ENCODE data around the gene SETD1A.
"Not testable (repeated sequence)": the region's sequence is repeated elsewhere in the genome, so short reads cannot be mapped to it uniquely, and the experiment has no call there.

Gene SETD1A

DNA sequence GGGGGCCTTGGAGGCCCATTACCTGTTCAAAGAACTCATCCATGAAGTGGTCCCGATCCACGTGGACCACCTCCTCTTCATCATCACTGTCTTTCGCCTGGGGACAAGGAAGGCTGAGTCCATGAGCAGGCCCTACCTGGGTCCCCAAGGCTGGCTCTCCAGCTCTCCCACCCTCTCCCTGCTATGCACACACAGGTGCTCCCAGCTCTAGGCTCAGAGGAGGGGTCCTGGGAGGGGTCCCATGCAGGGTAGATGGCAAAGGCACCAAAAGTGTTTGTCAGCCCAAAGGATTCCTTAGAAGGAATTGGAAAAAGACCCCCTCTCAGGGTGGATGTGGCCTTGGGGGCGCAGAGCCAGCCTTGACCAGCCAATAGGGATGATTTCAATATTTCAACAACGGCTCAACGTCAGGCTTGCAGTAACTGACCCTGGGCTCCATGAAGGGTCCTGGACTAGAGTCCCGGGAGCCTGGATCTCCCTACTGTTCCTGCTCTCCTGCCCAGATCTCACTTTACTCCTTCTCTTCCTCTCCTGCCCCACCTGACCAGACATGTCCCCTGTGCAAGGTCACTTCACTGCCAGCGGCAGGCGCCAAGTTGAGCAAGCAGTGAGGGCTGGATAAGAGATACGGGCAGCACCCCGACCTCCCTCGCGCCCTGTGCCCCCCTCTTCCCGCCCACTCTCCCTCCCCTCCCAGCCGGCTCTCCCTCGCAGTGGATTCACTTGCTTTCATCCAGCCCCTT, 44.1 kb downstream of the SETD1A start:
- DNase-seq: no peak

DNA sequence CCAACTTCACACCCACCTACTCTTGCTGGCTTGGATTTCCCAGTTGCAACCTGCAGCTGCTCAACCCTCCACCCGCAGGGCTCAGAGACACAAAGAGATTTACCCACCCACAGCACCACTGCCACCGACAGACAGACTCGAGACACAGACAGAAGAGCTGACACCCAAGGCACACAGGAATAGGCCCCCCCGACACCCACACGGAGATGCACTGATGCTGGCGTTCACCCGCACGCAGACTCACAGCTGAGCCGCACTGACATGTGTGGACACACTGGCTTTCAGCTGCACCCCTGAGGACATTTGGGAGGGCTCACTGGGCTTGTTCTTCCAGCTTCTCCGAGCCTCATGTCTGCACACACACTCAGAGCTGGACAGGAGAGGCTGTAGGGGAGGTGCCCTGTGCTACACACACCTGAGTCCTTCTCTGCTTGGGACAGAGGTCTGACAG, 44.7 kb downstream of the SETD1A start:
- no peak for DNase-seq

DNA sequence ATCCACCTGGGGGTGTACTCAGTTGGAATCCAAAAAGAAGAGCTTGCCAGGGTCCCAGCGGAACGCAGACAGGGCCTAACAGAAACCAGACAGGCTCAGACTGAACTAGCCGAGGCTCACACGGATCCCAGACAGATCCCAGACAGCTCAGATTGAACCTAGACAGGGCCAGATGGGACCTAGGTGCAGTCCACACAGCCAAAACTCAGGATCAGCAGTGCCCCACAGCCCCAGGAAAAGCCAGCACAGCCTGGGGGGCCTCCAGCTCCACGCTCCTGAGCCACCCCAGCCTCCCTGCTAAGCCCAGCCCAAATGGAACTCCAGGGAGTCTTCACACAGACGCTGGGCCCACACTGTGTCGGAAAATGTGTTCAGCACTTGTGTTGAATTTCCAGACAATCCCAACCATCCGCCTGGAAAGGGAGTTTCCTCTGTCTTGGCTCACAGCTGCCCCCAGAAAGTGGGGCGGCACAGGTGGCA, 45.3 kb downstream of the SETD1A start:
- no peak for DNase-seq

DNA sequence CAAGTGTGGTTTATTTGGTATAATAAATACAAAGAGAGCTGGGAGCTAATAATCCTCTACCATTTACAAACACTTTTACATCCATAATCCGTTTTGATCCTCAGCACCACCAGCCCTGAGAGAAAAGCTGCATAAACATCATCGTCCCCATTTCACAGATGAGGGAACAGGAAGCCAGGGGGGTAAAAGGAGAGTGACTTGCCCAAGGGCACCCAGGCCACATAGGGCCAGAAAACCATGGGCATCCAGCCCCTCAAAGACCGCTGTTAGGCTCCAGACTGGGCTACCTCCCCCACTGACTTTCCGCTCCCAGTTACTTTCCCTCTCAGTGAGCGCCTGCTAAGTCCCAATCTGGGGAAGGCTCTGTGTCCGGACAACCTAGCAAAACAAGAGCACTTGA, 46.2 kb downstream of the SETD1A start:
- no peak for DNase-seq

DNA sequence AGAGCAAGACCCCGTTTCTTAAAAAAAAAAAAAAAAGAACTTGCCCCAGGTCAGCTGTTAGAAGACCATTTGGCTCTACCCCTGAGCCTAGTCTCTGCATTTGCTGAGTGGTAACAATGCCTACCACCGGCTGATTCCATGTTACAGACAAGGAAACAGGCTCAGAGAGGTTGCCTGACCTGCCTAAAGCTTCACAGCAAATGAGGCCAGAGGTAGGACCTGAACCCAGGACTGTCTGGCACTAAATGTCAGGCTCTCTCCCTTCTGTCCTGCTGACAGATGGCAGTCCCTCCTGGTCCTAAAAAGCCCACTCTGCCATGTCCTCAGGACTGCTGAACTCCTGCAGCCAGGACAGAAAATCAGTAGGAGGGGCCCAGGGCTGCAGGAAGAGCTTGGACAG, 47.1 kb downstream of the SETD1A start:
- DNase-seq: no peak

DNA sequence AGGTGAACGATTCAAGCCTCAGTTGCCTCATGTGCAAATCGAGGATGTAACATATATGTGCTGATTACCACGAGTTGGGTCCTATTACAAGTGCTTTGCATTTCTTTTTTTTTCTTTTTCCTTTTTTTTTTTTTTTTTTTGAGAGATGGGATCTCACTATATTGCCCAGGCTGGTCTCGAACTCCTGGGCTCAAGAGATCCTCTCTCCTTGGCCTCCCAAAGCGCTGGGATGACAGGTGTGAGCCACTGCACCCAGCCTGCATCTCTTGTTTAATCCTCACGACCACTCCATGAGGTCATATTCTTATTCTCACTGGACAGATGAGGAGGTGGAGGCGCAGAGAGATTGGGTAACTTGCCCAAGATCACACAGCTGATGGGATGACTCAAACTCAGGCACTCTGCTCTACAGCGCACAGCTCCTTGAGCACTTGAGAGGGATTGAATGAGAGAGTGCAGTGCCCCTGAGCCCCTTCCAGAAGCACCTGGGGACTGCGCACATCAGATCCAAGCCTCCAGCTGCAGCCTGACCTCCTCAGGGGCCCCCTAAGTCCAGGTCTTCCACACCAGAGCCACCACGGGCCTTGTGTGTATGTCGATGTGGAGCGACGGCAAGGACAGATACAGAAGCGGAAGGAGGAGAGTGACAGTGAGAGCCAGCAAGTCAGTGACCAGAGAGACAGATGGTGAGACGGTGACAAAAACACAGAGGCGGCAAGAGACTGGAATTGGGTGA, 48.0 kb downstream of the SETD1A start:
- DNase-seq: no peak

DNA sequence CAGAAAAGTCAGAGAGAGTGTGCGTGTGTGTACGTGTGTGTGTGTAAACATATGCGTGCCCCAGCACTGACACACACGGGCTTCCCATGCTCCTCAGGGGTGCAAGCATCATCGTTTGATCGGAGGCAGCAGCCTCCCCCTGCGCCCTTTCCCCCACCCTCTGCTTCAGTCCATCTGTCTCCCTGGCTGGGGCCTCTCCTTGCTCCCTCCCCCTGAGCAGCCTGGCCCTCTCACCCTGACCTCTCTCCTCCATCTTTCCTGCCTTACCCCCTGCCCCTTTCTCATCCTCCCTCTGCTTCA, 48.5 kb downstream of the SETD1A start:
- no peak for DNase-seq

DNA sequence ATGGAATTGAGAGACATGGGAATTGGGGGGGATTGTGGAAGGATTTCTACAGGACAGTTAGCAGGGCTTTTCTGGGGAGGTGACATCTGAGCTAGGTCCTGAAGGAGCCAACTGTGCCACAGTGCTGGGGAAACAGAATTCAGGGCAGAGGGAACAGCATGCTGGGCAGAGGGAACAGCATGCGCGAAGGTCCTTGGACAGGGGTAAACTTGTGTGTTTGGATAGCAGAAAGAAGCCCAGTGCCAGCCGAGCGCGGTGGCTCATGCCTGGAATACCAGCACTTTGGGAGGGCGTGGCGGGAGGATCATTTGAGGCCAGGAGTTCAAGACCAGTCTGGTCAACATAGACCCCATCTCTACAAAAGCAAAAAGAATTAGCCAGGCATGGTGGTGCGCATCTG, 49.0 kb downstream of the SETD1A start:
- no peak for DNase-seq

DNA sequence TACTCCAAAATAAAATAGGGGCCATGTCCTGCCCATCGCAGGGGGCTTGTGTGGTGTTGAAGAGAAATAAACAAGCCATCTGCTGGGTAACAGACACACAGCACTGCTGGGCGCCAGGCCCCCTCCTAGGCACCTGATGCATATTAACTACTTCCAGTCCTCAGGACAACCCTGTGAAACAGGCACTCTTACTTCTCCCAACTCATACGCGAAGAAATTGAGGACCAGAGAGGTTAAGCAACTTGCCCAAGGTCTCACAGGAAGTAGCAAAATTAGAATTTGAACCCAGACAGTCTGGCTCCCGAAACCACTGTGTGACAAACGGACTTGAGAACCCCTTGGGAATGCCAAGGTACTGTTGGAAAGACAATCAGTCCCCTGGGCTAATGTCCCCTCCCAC, 50.1 kb downstream of the SETD1A start:
- no peak for DNase-seq

DNA sequence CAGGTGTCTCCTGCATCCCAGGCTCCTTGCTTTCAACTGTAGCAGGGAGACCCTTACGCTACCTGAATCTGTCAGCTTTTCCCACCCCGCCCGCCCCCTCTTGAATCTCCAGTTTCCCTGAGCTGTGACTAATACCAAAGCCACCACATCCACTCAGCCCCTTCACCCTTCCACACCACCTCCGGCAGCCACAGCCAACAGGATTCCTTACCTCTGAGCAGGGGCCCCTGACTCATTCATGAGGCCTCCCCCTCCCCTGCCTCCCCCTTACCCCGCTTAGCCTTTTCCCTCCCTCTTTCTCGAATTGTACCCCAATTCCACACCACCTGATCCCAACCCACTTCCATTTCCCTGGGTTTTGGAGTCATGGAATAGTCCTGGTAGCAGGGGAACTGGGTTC, 50.6 kb downstream of the SETD1A start:
- DNase-seq: no peak

DNA sequence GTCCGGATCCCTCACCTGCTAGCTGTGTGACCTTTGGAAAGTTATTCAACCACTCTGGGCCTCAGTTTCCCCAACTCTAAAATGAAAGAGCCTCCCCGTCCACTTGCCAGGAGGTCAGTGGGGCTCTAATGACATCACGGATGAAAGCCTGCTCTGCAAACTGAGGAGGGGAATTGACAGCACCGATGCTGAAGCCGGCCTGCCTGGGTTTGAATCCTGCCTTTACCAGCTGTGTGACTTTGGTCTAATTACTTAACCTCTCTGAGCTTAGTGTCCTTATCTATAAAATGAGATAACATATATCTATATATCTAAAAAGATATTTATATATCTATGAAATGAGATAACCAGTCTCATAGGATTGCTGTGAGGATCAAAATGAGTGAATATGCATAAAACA, 51.0 kb downstream of the SETD1A start:
- DNase-seq: no peak

DNA sequence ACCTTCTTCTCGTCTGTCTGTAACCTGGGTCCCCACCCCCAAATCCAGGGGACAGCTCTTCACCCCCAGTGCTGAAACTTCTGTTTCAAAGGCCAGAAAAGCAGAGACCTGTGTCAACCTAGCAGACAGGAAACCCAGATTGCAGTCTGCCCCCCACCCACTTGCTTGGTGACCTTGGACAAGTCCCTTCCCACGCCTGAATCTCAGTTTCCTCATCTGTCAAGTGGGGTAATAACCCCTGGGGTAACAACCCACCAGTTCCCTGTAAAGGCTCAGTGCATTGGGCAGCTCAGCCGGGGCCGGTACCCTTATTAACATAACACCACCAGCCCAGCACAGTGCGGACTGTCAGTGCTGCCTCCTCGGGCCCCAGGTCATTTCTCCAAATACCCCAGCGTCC, 51.6 kb downstream of the SETD1A start:
- DNase-seq: no peak

DNA sequence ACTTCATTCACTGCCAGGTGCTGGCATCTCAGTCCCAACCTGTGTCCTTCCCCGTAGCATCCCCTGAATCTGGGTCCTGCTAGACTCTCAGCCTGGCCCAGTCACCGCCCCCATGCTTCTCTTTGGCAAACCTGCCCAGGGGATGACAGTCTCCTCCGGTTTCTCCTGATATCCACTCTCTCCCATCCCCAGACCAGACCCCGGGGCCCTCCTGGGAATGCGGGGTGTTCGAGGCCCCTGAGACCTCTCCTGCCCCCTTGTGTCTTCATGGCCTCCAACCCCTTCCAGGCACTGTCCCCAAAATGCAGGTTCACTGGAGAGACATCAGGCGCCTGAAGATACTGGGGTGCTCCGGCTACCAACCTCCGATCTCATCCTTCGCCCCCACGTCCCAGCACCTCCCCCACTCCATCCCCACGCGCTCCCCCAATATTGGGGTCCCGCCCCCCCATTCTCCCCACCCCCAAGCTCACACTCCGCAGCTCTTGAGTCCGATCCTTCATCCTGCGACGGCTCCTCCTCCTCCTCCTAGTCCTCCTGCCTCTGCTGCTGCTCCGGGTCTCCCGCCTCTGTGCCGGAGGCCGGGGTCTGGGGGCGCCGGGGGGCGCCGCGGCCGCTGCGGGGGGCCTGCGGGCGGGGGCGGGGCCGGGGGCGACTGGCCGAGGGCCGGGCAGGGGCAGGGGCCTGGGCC, 52.5 kb downstream of the SETD1A start:
- no peak for DNase-seq

DNA sequence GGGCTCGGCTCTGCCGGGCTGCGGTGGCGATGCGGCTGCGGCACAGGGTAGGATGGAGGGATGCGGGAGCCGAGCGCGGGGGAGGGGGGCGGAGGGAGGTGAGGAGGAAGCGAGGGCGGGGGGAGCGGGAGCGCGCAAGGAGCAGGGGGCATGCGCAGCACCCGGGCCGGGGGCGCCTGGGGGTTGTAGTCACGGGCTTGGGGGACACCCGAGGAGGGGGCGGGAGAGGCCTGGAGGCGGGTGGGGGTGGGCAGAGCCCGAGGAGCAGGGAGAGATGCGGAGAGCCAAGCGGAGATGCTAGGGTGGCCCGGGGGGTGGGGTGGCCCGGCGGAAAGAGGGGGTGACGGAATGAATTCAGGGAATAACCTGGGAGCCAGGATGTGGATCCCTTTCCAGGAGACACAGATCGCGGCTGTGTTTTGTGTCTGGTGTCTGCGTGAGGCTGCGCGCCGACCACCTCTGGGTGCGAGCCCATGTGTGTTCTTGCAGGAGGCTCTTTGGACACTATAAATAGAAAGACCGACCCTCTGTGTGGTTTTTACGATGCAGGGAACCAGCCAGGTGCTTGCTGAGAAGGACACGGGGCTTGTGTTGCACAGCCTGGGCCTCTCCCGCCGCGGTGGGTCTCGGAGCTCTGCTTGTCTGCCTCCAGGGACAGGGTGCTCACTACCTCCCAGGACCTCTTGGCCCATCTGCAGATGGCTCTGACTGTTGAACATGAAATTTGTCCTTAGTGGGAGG, 53.2 kb downstream of the SETD1A start, which contains the start of gene STX1B:
Gene STX1B, minus strand, starts transcription at position 54 of the 741 bp plus-strand sequence. CDS start 242 bp downstream, outside the sequence.
- peak; percentile 58 to 74 for DNase-seq

DNA sequence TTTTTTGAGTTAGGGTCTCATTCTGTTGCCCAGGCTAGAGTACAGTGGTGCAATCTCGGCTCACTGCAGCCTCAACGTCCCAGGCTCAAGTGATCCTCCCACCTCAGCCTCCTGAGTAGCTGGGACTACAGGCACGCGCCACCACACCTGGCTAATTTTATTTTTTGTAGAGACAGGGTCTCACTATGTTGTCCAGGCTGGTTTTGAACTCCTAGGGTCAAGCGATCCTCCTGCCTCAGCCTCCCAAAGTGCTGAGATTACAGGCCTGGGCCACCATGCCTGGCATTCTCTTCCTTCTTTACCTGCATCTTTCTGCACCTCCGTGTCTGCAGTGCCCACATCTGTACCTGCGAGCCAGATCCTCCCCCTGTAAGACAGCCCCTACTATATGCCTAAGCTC, 54.3 kb downstream of the SETD1A start:
- not testable (repeated sequence) for DNase-seq

DNA sequence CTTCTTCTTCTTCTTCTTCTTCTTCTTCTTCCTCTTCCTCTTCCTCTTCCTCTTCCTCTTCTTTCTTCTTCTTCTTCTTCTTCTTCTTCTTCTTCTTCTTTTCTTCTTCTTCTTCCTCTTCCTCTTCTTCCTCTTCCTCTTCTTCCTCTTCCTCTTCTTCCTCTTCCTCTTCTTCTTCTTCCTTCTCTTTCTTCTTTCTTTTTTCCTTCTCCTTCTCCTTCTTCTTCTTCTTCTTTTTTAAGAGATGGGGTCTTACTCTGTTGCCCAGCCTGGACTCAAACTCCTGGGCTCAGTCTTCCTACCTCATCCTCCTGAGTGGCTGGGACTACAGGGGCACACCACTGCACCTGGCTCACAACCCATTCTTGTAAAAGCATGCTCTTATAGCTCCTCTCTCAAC, 55.7 kb downstream of the SETD1A start:
- not testable (repeated sequence) for DNase-seq

DNA sequence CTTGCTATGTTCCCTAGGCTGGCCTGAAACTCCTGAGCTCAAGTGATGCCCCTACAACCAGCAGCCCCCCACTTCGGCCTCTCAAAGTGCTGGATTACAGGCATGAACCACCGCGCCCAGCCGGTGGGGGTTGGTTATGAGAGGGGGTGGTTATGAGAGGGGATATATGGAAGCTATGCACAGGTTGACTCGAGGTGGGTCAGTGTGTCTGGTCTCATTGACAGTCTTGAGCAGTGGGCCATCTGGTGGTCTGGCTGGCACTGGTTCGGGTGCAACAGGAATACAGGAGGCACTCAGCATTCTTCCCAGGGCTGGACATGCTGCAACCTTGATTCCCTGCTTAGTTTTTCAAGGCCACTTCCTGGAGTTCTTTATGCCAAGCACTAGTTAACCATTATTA, 58.5 kb downstream of the SETD1A start:
- peak in 1 of 2 experiments; percentile 9 for DNase-seq

DNA sequence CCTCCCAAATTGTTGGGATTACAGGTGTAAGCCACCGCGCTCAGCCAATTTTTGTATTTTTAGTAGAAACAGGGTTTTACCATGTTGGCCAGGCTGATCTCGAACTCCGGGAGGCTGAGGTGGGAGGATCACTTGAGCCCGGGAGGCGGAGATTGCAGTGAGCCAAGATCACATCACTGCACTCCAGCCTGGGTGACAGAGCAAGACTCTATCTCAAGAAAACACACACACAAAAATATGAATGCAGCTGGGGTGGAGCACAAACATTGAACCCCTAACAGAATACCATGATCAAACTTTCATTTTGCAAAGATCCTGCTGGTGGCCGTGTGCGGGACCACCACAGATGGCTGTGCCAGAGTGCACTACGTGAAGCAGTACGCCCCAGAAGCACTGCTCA, 60.2 kb downstream of the SETD1A start:
- DNase-seq: not testable (repeated sequence)

DNA sequence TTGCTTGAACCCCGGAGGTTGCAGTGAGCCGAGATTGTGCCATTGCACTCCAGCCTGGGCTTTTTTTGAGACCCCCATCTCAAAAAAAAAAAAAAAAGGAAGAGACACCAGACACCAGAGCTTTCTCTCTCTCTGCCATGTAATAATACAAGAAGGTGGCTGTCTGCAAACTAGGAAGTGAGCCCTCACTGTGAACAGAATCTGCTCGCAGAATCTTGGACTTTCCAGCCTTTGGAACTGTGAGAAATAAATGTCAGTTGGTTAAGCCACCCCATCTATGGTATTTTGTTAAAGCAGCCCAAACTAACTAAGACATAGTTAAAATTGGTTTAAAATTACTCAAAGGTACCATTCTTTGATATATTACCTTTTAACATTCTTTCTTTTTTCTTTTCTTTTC, 63.0 kb downstream of the SETD1A start:
- no peak for DNase-seq

DNA sequence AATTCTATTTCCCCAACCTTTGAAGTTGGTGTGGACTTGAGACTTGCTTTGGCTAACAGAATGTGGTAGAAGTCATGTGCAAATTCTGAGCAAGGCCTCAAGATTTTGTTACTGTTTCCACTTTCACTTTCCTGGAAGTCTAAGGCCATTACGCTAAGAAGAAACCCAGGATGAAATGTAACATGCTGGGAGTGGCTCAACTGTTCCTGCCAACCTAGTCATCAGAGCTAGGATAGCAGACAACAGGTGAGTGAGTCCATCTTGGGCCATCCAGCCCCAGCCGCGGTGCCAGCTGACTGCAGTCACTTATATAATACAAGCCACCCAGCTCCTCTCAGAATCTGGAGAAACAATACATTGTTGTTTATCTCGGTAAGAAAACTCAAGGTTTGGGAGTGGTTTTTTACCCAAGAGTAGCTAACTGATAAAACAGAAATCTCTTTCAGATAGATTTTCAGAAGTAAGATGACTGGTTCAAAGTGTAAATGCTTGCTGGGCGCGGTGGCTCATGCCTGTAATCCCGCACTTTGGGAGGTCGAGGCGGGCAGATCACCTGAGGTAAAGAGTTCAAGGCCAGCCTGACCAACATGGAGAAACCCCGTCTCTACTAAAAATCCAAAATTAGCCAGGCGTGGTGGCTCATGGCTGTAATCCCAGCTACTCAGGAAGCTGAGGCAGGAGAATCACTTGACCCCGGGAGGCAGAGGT, 65.1 kb downstream of the SETD1A start:
- DNase-seq: no peak

DNA sequence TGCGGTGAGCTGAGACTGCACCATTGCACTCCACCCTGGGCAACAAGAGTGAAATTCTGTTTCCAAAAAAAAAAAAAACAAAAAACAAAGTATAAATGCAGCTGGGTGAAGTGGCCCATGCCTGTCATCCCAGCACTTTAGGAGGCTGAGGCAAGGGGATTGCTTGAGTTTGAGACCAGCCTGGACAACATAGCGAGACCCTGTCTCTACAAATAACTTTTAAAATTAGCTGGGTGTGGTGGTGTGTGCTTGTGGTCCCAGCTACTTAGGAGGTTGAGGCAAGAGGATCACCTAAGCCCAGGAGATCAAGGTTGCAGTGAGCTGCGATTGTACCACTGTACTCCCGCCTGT, 65.7 kb downstream of the SETD1A start:
- DNase-seq: no peak

DNA sequence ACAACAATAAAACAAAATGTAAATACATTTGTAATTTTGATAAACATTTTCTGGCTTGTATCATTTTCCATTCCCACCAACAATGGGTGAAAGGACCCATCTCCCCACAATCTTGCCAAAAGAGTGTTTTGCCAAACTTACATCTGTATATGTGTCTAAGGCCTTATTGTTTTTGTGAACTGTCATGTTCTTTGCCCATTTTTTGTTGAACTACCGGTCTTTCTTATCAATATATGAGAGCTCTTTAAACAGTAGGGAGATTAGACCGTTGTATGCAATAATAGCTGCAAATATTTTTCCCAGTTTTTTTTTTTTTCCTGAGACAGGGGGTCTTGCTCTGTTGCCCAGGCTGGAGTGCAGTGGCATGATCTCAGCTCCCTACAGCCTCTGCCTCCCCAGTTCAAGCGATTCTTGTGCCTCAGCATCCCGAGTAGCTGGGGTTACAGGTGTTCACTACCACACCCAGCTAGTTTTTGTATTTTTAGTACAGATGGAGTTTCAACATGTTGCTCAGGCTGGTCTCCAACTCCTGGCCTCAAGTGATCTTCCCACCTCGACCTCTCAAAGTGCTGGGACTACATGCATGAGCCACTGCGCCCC, 66.2 kb downstream of the SETD1A start:
- no peak for DNase-seq

Measured in SHP77 (cell line).